HG03575 (cell line): Measurements from ENCODE around the gene HOXC4.

Source experiments
- ATAC-seq: cut with Tn5 transposase; IDR thresholded peaks from one replicate; pipeline ENCODE4 v1.9.1; 2021; ENCODE audit not compliant: unreplicated experiment, insufficient number of reproducible peaks, low FRiP score; ENCODE audit errors: extremely low read depth

HOXC4 gene

DNA sequence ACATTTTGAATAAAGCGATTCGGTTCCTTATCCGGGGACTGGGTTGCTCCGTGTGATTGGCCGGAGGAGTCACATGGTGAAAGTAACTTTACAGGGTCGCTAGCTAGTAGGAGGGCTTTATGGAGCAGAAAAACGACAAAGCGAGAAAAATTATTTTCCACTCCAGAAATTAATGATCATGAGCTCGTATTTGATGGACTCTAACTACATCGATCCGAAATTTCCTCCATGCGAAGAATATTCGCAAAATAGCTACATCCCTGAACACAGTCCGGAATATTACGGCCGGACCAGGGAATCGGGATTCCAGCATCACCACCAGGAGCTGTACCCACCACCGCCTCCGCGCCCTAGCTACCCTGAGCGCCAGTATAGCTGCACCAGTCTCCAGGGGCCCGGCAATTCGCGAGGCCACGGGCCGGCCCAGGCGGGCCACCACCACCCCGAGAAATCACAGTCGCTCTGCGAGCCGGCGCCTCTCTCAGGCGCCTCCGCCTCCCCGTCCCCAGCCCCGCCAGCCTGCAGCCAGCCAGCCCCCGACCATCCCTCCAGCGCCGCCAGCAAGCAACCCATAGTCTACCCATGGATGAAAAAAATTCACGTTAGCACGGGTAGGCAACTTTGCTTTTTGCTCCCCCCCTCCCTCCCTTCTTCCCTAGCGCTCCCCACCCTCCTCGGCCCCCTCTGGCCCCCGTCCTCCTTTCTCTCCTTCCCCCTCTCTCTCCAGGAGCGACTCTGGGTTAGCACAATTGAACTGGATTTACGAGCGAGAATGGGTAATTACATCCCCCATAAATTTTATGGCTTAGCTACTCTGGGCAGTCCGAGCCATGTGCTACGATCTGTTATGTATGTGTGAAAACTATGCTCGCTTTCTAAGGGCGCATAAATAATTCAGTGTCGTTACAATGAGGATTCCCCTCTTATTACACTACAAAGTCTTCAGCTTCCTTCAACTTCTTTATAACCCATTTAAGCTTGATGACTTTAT lies at the start of gene HOXC4:
Gene HOXC4 (plus strand): TSS at position 85 of the 991 bp plus-strand sequence. CDS start 88 bp downstream, at position 173.
- ATAC-seq = no peak

DNA sequence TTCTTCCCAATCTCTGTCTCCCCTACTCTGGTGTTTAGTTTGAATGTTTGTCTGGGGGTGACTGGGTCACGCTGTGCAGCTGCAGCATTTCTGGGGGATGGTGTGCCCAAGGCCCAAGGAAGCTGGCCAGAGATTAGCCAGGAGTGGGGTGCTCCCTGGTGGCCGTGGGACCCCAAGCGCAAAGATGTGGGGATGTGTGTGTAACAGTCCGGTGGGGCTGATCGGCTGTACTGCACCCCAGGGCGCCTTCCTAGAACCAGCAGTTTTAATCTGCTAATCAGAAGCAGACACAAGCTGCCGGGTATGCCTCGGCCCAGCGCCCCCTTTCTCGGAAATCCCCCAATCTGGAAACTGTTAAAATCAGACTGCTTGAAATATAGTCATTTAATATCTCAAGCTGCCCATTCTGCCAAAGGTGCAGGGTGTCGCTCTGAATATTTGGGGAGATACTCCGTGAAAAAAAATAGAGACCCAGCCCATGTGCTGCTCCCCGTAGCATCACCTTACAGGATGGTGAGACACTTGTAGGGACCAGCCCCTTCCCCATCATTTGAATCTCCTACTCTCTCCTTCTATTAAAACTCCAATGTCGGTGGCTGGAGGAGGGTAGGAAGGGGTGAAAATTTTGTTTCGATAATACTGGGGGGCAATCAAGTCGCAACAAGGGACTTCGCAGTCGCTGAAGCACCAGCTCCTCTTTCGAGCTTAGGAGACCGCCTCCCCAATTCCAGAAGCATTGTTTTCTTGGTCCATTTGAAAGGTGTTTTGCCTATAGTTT lies 49.4 kb upstream of the HOXC4 start:
- no peak for ATAC-seq

DNA sequence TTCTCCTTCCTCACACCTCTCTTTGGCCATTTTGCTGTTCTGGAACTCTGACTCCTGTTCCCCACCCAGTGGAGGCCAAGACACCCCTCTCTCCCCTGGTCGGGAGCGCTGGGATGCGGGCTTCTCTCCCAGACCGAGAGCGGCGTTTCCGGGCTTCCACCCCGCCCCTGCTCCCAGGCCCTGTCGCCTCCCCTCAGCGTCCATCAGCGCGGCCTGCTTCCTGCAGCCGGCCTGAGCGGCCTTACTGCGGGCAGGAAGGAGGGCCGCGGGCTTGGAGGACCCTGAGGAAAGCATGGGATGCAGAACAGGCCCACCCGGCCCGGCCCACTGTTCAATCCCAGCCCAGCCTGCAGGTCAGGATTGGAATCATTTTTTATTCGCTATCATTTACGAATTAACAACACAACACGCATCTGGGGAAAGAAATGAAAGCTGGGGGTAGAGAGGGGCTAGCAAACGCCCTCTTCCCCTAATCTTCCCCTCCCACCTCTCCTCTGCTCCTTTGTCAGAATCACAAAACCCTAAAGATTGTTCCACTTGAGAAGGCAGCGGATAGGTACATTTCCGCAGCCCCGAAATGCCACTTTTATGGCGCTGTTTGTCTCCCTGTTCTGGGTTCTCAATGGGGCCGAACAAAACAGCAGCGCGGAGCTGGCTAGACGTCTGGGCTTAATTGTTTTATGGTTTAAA lies 48.6 kb upstream of the HOXC4 start:
- ATAC-seq = no peak

DNA sequence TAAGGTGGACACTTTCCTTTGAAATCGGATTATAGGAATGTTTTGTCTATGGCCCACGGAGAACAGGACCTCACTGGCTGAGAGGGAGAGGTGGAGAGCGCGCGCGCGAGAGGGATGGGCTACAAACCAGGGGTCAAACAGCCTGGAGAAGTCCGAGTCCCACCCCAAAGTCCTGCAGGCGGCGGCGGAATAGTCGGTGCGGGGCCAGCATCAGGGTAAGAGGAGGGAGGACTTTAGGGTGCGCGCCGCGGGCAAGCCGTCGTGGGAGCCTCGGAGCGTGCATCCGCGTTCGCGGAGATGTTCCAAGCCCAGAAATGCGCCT lies 48.1 kb upstream of the HOXC4 start:
- no peak for ATAC-seq

DNA sequence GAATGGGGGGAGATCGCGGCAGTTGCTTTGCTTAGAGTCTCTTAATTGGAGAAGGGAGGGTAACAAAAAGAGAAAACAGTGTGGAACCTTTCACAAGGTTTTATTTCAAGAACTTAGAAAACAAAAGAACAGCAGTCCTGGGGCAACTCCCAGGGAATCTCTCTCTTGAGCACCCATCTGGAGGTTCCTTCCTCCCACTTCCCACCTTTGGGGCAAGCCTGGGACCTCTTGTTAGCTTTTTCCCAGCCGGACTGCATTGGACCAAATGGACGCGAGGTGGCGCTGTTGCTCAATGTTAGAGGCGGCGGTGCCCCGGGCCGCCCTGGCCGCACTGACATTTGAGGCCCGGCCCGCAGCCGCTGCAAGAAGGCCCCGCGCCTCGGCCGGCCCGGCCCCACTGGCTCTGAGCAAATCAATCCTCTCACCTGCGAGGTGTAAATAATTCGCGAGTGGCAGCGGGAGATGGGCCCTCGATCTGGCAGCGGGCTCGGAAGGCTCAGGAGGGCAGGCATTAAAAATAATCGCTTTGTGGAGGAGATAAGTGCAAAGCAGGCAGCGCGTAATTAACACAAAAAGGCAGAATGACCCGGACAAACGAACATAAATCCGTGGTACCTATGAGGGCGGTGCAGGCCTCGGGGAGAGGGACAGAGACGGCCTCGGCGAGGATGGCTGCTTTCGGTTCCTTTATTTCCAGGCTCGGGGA lies 47.6 kb upstream of the HOXC4 start:
- ATAC-seq = no peak

DNA sequence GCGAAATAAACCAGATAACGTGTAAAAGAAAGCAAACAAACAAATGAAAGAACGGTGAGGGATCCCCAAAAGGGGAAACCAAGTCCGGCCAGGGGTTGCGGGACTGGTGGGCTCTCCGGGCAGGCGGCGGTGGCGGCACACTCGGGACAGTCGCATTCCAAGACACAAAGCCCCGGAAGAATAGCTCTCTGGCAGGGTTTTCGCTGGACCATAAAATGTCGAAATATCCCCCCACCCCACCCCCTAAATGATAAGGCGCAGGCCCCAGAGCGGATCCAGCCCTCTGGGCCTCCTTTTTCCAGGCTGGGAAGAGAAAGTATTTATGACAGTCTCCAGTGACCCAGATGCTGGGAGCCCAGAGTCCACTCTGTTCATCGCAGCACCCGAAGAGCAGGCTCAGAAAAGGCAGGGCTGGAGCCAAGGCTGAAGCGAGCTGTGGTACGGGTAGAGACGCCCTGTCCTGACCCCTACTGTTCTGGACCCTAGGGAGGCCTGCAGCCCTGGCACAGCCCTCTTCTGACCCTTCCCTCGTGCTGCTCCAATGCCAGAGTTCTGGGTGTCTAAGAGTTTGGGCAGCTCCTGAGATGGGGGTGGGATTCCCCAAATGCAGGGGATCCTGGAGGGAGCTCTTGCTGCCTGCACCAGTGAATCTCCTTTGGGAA lies 46.9 kb upstream of the HOXC4 start:
- no peak for ATAC-seq

- no peak for ATAC-seq
Measured at GRCh38 chr12:54007538-54008259, 45.9 kb upstream of the HOXC4 start.

DNA sequence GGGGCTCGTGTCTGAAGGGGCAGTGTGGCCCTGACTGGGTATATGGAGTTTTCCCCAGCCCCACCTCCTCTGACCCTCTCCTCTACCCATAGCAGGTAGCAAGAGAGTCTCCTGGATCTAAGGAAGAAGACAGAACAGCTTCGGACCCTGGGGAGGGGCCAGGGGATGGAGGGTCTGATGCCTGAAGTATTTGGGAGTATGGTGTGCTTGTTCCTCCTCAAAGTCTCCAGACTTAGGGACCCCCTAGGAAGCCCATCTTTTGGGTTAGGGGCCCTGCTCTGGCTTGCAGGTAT lies 45.4 kb upstream of the HOXC4 start:
- no peak for ATAC-seq

- no peak for ATAC-seq
Measured at GRCh38 chr12:54009171-54010052, 44.2 kb upstream of the HOXC4 start.

DNA sequence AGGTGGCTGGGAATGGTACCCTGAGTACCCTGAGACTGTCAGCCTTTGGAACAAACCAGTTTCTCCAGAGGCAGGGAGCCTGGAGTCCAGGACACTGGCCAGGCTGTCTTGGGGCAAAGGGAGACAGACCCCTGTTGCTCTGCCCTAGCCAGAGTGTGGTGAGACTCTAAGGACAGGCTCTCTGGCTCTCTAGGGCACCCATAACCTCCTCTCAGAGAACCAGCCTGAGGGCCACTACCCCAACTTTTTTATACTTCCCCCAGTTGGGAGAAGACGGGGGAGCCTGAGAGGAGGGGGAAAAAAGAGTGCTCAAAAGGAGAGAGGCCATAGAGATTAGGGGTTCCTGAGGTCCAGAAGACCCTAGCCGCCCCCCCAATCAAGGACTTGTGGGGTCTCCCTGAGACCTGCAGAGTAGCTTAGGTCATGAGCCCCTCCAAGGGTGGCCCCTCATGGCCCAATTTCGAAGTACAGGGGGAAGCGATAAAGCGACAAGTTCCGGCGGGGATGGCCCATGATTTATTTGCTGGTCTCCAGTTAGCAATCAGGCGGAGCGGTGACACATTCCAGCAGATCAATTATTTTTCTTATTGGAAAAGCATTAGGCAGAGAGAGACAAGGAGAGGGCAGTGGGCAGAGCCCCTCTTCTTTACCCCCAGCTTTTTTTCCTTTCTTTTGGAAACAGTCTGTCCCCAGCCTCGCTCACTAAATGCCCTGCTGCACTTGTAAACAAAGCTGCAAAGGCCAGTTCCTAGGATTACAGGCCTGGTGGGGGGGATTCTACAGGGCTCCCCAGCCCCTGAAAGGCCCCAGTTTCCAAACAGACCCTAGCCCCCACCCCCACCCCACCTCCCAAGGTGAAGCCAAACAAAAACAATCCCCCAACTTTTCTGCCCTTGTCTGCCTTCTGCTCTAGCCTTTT lies 43.3 kb upstream of the HOXC4 start:
- ATAC-seq = no peak

GRCh38 chr12:54010972-54011664 lies 42.5 kb upstream of the HOXC4 start:
- ATAC-seq = no peak

DNA sequence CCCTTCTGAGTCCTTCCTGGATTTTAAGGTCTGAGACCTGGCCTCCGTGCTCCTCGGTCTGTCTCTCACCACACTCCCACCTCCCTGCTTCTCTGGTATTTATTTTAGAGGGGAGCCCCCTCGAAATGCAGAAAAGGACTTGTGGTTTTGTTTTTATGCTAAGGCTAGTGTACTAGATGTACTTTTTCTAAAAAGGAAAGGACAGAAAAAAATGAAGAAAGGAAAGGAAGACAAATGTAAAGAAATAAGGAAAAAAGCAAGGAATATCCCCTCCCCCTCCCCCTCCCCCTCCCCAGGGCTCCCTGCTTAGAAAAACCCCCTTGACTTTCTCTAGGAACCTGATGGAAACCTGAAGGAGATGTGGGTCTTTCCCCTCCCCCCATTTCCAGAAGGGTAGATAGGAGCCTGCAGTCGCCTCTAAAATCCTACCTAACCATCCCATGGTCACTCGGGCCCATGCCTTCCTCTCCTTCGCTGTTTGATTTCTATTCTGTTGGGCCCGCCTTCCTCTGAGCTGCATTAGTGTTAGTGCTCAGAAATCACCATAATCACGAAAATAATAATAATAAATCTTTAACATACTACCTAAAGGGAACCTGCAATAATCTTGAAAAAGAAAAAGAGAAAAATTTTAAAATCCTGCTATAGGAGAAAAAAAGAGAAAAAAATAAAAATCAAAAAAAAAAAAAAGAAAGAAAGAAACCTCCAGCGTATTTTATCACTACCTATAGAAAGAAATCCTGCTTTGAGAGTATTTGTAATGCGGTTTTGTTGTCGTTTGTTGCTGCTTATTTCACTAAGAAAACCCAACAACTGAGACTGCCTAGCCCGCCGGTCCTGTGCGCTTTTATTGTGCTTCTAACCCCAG lies 41.7 kb upstream of the HOXC4 start:
- ATAC-seq = no peak

DNA sequence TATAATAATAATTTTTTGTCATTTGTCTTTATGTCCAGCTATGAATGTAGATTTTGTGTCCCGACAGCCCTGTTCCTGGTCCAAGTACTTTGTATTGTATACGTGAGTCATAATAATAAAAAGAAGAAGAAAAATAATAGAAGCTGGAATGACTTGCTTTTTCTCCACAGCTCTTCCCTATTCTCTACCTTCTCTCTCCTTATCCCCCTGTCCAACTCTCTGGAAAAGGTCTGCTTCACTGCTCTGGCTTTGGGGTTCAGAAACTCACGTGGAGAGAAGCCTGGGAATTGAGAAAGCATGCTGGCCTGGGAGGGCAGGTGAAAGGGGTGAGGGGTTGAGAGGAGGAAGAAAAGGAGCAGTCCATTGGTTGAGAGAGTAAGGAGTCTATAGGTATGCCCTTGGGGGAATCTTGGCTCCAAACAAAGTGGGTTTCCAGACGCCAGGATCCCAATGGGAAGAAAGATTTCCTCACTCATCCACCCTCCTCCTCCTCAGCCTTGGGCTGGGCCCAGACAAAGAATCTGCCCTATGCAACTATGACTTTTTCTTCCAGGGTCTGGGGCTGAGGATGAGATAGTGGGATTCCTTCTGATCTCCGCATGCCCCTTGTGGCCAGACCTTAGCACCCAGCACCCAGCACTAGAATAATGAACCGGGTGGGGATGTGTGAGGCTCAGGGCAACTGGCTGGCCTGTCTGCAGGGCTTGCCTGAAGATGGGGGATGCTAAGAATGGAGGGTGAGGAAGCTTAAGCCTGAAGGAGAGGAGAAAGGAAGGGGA lies 40.8 kb upstream of the HOXC4 start:
- no peak for ATAC-seq

DNA sequence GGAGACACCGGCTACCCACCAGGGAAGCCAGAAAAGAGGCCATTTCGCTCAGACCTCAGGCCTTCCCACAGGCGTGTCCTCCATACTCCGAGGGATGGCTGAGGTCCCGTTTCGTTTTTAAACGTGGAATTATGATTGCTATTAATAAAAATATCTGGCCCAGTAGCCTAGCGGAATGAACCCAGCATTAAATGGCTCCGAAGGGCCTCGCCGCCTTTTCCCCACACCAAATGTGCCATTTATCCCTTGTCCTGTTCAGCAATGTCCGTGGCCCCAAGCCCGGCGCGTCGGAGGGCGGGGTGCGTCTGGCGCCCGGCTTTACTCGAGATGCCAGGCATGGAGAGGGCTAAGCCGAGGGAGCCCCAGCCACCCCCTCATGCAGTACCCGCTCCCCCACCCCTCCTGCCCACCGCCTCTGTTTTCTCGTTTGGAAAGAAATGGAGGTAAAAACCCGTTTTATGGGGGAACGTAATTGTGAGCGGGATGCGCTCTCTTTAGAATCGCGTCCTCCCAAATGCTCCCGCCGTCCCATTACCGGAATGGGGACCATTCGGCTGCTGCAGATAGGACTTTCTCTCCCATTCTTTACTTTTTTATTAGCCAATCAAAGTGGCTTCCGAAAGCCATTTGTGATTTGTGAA lies 39.1 kb upstream of the HOXC4 start:
- ATAC-seq = no peak
